Suprapubic skin (tissue), 4 donors: ENCODE measurements around the gene ADCY3. TPM values are rescaled to one million over a fixed set of nuclear protein-coding genes. Genes with fewer than 3 reads are reported as not detected.

ENCODE experiments used
- DNase-seq, 2 donors: peaks; one replicate each; pipeline ENCODE4 v3.0.0-alpha.2; 2019; ENCODE audit warnings: low spot score in 2 of 2
- H3K27ac ChIP-seq: fragments of 200-600 bp; sonication (generic); one replicate; pipeline ENCODE4 v1.5.1; 2019
- H3K27me3 ChIP-seq: fragments of 200-600 bp; sonication (generic); one replicate; pipeline ENCODE4 v1.5.1; 2019
- H3K36me3 ChIP-seq: fragments of 200-600 bp; sonication (generic); one replicate; pipeline ENCODE4 v1.5.1; 2019
- H3K4me1 ChIP-seq: fragments of 200-600 bp; sonication (generic); one replicate; pipeline ENCODE4 v1.5.1; 2019
- H3K4me3 ChIP-seq: fragments of 200-600 bp; sonication (generic); one replicate; pipeline ENCODE4 v1.5.1; 2019; ENCODE audit warnings: mild to moderate bottlenecking
- H3K9me3 ChIP-seq: fragments of 200-600 bp; sonication (generic); one replicate; pipeline ENCODE4 v1.5.1; 2019
- EP300 ChIP-seq: sonication (generic); formaldehyde crosslinking; IDR thresholded peaks from one replicate; pipeline ENCODE4 v1.6.1; 2017; ENCODE audit warnings: antibody characterized with exemption
- POLR2A ChIP-seq, 2 donors: fragments of 450-650 bp; IDR thresholded peaks; one replicate each; pipeline ENCODE4 v1.6.1; 2017; ENCODE audit warnings: antibody characterized with exemption in 2 of 2, mild to moderate bottlenecking in 2 of 2, moderate library complexity in 2 of 2
- POLR2AphosphoS5 ChIP-seq, 3 donors: sonication (generic); formaldehyde crosslinking; IDR thresholded peaks; one replicate each; pipeline ENCODE4 v1.6.1; 2017; ENCODE audit warnings: antibody characterized with exemption in 3 of 3
- WGBS: methylation state at CpG from one replicate; pipeline ENCODE4 v1.1.5; 2018; 5-methylcytosine and 5-hydroxymethylcytosine counted together
- total RNA-seq, 4 donors: library from RNA; depleted of rRNA; stranded (reverse); fragments of >200 nt; gene quantifications; one replicate each; pipeline ENCODE4 v1.1.0, GENCODE V29; 2016
- TF ChIP-seq, protein P1 (sequence below), 2 donors: fragments of 200-600 bp in 1 of 2; fragments of 450-650 bp in 1 of 2; sonication (generic) in 1 of 2; IDR thresholded peaks; one replicate each; pipeline ENCODE4 v1.5.1; 2016 to 2019; ENCODE audit warnings: antibody characterized with exemption in 2 of 2, mild to moderate bottlenecking in 1 of 2, moderate library complexity in 1 of 2

The ADCY3 gene
- total RNA-seq, 4 donors from 2014 or later: 45.2 to 108 (median 66.9) TPM

DNA sequence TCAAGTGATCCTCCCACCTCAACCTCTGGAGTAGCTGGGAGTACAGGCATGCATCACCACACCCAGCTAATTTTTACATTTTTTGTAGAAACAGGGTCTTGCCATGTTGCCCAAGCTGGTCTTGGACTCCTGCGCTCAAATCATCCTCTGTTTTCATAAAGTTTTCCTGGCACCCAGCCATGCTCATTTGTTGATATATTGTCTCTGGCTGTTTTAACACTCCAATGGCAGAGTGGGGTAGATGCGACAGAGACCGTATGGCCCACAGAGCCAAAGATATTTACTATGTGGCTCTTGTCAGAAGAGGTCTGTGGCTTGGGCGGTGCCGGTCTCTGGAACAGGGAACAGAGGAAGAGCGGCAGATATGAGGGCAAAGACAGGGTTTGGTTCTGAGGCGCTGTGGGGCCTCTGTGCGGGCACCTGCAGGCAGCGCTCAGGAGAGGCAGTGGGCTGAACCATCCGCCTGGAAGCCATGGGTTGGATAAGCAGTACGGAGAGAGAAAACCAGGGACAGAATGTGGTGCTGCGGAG is 76.6 kb downstream of the ADCY3 start:
- Histone ChIP-seq H3K4me1 (no peaks in the 10 kb centered on the region), H3K4me3 (no peak overlapping the region), H3K9me3 (no peaks in the 10 kb centered on the region), H3K27ac (no peak overlapping the region), H3K27me3 (no peaks in the 10 kb centered on the region), H3K36me3 (peaks cover 26% of the 10 kb centered on the region)
- TF ChIP-seq POLR2A (IDR thresholded peaks at IDR 0.05): no peak
- 89% methylated on average over 12 of the region's 12 CpGs for WGBS
- no peak for DNase-seq

DNA sequence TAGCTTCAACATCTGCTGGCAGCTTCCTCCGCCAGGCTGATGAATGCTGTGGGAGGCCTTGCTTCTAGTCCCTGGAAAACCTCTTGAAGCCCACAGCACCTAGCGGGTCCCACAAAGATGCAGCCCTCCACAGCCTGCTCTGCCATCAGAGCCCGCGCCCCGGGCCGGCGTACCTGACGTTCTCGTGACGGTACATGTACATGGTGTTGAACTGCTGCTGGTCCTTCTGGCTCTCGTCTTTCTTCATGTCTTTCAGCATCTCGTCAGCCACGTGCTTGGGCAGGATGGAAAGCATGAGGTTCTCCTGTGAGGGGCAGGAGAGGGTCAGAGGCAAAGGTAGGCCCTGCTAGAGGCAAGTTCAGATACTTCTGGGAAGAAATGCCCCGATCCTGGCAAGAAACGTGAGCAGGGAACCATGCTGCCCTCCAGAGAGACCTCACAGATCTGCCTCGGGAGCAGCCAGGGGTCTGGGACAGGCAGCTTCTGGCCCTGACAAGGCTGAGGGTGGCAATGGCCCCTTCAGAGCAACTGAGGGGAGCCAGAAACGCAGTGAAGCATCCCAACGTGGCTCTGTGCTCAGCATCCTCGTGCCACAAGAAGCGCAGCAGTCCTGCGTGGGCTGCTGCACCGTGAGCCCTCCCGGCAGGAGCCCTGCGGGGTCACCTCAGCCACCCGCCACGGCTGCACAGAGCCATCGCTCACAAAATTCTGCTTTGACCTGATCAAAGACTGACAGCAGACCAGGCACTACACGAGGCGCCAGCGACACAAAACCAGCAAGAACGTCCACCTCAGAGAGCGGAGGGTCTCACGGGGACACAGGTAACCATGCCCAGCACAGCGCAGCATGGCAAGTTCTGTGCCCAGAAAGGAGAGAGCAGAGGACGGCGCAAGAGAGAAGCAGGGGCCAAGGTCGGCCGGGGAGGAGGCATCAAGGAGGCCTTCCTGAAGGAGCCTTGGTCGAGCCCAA is 77.7 kb downstream of the ADCY3 start:
- no peak for DNase-seq
- Histone ChIP-seq H3K36me3 (peaks cover 35% of the 10 kb centered on the region), H3K27ac (no peak overlapping the region), H3K27me3 (no peaks in the 10 kb centered on the region), H3K9me3 (no peaks in the 10 kb centered on the region), H3K4me1 (no peaks in the 10 kb centered on the region), H3K4me3 (no peak overlapping the region)
- 95% methylated on average over 37 of the region's 39 CpGs for WGBS
- TF ChIP-seq EP300 (no peak), POLR2A (IDR thresholded peaks at IDR 0.05) (no peak), POLR2AphosphoS5 (IDR thresholded peaks at IDR 0.05) (no peak)
- TF ChIP-seq, protein P1, sequence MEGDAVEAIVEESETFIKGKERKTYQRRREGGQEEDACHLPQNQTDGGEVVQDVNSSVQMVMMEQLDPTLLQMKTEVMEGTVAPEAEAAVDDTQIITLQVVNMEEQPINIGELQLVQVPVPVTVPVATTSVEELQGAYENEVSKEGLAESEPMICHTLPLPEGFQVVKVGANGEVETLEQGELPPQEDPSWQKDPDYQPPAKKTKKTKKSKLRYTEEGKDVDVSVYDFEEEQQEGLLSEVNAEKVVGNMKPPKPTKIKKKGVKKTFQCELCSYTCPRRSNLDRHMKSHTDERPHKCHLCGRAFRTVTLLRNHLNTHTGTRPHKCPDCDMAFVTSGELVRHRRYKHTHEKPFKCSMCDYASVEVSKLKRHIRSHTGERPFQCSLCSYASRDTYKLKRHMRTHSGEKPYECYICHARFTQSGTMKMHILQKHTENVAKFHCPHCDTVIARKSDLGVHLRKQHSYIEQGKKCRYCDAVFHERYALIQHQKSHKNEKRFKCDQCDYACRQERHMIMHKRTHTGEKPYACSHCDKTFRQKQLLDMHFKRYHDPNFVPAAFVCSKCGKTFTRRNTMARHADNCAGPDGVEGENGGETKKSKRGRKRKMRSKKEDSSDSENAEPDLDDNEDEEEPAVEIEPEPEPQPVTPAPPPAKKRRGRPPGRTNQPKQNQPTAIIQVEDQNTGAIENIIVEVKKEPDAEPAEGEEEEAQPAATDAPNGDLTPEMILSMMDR (IDR thresholded peaks at IDR 0.05): no peak

DNA sequence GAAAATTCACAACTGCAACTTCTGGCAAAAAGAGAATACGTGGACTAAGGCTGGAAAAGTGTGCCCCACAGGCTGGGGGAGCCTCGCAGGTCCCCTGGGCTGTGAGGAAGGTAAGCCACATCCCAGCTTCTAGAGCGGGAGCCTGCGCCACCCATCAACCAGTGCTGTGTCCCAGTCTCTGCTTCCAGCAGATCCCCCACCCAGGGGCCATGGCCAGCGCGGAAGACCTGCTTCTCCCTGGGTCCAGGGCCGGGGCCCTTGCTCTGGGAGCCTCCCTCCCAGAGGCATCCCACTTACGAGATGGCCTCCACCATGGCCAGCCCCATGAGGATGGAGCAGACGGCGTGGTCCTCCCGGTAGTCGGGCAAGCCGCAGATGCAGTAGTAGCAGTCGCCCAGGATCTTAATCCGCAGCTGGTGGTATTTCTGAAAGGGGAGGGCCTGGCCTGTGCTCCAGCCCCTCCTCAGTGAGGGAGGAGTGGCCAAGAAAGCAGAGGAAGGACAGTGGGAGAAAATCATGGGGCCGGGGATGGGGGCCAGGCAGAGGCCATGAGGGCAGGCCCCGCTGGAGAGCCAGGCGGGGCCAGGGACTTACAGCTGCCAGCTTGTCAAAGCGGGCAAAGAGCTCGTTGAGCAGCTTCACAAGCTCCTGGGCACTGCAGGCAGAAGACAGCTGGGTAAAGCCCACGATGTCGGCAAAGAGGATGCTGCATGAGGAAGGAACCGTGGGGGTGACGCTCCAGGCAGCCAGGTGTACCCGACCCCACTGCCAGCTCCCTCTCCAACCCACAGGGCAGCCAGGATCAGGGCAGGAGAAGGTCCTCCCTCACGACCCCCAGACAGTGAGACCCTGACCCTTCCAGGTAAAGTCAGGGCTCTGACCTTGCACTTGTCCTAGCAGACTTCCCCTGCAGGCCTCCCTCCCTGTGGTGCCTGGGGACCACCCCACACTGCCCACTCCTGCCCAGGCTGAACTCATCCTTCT is 78.8 kb downstream of the ADCY3 start:
- Histone ChIP-seq H3K27me3 (no peaks in the 10 kb centered on the region), H3K4me1 (no peaks in the 10 kb centered on the region), H3K36me3 (peaks cover 47% of the 10 kb centered on the region), H3K27ac (no peak overlapping the region), H3K4me3 (no peak overlapping the region), H3K9me3 (no peaks in the 10 kb centered on the region)
- WGBS: 85% methylated on average over 20 of the region's 26 CpGs
- TF ChIP-seq, protein P1 (IDR thresholded peaks at IDR 0.05): no peak
- TF ChIP-seq POLR2A (IDR thresholded peaks at IDR 0.05) (no peak), POLR2AphosphoS5 (IDR thresholded peaks at IDR 0.05) (no peak), EP300 (no peak)
- no peak for DNase-seq

DNA sequence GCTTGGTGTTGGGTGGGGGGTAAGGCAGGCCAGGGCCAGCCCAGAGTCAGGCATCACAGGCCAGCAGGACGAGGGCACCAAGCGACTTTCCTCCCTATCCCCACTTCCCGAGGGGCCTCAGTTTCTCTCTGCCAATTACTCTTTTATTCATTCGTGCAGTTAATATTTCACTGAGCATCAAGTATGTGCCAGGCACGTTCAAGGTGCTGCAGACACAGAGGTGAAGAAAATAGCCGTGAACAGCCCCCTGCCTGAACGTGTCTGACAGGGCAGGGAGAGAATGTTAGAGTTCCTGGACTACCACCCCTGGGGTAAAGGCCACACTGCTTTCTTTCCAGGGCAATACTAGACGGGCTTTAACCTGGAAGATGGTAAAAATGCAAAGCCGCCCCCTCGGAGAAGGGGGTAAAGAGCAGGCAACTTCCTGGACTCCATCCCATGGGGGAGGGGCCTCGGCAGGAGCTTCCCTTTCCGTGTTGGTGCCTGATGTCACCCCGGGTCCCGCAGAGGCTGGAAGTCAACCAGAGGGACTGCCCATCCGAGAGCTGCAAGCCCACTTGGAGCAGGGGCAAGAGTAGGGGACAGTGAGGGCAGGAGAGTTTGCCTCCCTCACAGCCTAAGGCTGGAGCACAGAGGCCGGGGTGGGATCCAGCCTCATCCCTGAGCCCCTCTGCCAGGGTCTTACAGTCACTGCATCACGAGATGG is 79.7 kb downstream of the ADCY3 start:
- TF ChIP-seq, protein P1 (IDR thresholded peaks at IDR 0.05): no peak
- TF ChIP-seq EP300 (no peak), POLR2A (IDR thresholded peaks at IDR 0.05) (no peak), POLR2AphosphoS5 (IDR thresholded peaks at IDR 0.05) (no peak)
- Histone ChIP-seq H3K4me3 (no peak overlapping the region), H3K36me3 (peaks cover 55% of the 10 kb centered on the region), H3K4me1 (no peaks in the 10 kb centered on the region), H3K9me3 (no peaks in the 10 kb centered on the region), H3K27ac (no peak overlapping the region), H3K27me3 (no peaks in the 10 kb centered on the region)
- 85% methylated on average over 17 of the region's 17 CpGs for WGBS
- DNase-seq: no peak

DNA sequence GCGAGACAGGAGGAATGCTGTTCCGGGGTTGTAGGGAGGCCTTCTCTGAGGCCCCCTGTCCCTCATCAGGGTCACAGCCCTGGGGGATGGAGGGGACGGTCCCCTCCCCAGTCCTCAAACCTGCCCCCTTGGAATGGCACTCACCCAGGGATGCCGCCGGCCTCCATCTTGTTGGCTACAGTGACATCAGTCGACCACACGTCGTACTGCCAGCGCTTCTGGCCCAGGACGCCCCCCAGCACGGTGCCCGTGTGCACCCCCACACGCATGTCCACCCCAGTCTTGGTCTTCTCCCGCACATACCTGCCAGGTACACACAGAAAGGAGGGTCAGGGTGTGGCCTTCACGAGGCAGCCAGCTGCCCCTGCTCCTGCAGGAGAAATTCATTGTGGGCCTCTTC is 80.3 kb downstream of the ADCY3 start:
- Histone ChIP-seq H3K27ac (no peak overlapping the region), H3K9me3 (no peaks in the 10 kb centered on the region), H3K36me3 (peaks cover 61% of the 10 kb centered on the region), H3K4me1 (no peaks in the 10 kb centered on the region), H3K4me3 (no peak overlapping the region), H3K27me3 (no peaks in the 10 kb centered on the region)
- 97% methylated on average over 13 of the region's 15 CpGs for whole genome bisulfite sequencing
- TF ChIP-seq POLR2AphosphoS5 (IDR thresholded peaks at IDR 0.05) (no peak), POLR2A (IDR thresholded peaks at IDR 0.05) (no peak), EP300 (no peak)
- TF ChIP-seq, protein P1 (IDR thresholded peaks at IDR 0.05): no peak
- DNase-seq: no peak
